Measurements from ENCODE around the gene DEFB131A.
"Not testable (repeated sequence)": the region's sequence is repeated elsewhere in the genome, so short reads cannot be mapped to it uniquely, and the experiment has no call there.

DNA sequence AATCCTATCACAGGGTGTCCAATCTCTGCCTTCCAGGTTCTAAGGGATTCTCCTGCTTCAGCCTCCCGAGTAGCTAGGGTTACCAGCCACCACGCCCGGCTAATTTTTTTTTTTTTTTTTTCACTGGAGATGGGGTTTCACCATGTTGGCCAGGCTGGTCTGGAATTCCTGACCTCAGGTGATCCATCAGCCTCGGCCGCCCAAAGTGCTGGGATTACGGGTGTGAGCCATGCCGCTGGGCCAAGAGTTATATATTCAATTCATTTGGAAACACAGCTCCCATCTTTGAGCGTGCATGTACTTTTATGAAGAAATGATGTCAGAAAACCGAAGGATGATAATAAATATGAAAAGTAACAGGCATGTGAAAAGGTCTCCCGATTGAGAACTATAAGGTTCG is 38.7 kb downstream of the DEFB131A start:
- TF ChIP-seq, protein P1, sequence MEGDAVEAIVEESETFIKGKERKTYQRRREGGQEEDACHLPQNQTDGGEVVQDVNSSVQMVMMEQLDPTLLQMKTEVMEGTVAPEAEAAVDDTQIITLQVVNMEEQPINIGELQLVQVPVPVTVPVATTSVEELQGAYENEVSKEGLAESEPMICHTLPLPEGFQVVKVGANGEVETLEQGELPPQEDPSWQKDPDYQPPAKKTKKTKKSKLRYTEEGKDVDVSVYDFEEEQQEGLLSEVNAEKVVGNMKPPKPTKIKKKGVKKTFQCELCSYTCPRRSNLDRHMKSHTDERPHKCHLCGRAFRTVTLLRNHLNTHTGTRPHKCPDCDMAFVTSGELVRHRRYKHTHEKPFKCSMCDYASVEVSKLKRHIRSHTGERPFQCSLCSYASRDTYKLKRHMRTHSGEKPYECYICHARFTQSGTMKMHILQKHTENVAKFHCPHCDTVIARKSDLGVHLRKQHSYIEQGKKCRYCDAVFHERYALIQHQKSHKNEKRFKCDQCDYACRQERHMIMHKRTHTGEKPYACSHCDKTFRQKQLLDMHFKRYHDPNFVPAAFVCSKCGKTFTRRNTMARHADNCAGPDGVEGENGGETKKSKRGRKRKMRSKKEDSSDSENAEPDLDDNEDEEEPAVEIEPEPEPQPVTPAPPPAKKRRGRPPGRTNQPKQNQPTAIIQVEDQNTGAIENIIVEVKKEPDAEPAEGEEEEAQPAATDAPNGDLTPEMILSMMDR (IDR thresholded peaks at IDR 0.05) = not testable (repeated sequence)
- not testable (repeated sequence) for TF ChIP-seq POLR2A (IDR thresholded peaks at IDR 0.05)
